ENCODE results near the gene IRGQ. TPM values are rescaled to one million over a fixed set of nuclear protein-coding genes. Genes with fewer than 3 reads are reported as not detected.
"Not testable (repeated sequence)": the region's sequence is repeated elsewhere in the genome, so short reads cannot be mapped to it uniquely, and the experiment has no call there.

The IRGQ gene
- total RNA-seq, 1 donor from 2014 or later = 27.0 TPM

DNA sequence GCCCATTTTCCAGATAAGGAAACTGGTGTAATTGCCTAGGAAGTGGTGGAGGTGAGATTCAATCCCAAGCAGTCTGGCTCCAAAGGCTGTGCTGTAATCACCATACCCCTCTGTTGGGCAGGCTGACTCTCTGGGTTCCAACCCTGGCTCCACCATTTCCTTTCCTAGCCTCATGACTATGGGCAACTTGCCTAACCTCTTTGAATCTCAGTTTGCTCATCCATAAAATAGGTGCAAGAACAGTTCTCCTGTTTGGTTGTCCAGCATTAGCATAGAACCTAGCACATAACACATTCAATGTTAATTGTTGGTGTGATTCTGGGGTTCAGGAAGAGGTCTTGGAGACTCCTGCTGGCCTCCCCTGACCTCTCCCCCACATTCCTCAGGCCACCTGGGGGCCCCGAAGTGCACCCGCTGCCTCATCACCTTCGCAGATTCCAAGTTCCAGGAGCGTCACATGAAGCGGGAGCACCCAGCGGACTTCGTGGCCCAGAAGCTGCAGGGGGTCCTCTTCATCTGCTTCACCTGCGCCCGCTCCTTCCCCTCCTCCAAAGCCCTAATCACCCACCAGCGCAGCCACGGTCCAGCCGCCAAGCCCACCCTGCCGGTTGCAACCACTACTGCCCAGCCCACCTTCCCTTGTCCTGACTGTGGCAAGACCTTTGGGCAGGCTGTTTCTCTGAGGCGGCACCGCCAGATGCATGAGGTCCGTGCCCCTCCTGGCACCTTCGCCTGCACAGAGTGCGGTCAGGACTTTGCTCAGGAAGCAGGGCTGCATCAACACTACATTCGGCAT is 2.7 kb upstream of the IRGQ start:
- no peak for DNase-seq (ENCODE audit: low read depth, low spot score)

DNA sequence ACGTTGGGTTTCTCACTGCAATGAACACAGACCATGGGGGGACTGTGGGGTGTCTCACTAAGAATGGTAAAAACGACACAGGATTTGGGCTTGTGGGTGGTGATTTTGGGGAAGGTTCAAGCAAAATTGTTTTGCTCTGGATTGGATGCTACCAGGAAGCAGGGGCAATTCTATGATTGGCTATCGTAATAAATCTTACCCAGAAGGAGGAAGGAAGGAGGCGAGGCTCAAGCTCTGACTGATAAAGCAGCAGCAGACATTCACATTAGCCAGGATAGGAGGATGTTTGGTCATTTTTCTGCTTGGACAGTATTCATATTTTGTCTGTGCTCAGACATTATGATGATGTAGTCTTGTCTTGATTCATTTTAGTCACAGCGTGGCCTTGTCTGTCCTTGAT is 1.9 kb upstream of the IRGQ start:
- no peak for DNase-seq (ENCODE audit: low read depth, low spot score)

DNA sequence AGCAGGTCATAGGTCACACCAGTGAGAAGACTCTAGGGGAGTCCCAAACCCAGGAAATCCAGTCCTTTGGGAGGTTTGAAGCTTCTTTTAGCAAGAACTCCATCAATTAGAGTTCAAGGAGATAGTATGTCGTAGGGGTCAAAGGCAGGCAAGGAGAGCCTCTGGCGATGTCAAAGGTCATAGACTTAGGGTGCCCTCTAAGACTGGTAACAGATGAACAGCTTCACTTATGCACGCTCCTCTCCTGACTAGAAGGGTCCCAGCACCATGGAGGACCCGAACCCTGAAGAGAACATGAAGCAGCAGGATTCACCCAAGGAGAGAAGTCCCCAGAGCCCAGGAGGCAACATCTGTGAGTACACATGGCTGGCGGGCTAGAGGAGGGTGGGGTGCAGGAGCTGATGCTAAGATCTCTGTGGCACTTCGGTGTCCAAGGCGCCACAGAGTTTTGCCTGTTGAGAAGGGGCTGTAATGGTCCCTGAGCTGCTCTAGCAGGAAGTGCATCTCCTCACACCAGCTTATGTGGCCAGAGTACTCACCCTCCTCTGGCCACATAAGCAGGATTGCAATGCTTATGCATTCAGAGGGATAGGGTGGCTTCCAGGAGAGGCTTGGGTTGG is 1.0 kb upstream of the IRGQ start:
- DNase-seq (ENCODE audit: low read depth, low spot score) = no peak

DNA sequence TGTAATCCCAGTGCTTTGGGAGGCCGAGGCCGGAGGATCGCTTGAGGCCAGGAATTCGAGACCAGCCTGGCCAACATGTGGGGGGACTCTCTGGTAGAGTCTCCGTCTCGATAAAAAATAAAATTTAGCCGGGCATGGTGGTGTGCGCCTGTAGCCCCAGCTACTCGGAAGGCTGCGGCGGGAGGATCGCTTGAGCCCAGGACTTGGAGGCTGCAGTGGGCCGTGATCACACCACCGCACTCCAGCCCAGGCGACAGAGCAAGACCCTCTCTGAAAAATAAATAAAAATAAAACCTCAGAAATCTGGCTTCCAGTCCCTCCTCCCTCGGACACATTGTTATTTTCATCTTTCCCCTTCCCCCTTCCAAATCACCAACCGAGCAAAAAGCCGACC is 332 bp downstream of the IRGQ start:
- DNase-seq (ENCODE audit: low read depth, low spot score) = no peak

DNA sequence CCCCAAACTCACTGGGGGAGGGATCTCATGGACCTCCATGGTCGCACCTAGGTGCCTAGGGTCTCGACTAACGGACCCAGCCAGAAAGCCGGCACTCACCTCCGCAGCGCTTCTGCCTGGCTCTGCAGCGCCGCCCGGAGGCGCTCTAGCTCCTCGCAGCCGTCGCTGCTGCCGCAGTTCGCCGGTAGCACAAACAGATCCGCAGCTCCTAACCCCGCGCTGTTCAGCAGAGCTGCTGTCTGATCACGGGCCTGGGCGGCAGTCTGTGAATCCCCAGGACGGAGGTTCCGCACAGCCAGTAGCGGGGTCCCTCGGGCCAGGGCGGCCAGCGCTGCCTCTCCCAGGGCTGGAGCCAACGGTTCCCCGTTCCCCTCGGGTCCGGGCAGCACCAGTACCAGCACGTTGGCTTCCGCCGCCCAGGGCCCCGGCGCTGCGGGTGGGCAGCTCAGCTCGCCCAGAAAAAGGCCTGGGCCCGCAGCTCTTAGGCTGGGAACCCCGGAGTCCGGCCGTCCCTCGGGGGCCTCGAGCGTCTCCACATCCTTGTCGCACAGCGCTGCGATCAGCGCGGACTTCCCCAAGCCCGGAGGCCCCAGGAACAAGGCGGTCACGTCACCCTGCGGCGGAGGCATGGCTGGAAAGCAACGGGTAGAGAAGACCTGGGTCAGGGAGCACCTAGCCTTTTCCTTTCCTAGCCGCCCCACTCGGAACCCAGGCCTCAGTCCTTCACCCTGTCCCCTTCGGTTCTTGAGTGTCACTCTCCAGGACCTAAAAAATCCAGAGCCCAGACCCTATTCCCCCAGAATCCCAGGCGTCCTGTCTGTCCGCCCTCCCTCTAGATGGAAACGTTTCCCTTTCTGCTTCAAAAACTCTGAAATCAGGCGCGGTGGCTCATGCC is 977 bp downstream of the IRGQ start:
- no peak for DNase-seq (ENCODE audit: low read depth, low spot score)

DNA sequence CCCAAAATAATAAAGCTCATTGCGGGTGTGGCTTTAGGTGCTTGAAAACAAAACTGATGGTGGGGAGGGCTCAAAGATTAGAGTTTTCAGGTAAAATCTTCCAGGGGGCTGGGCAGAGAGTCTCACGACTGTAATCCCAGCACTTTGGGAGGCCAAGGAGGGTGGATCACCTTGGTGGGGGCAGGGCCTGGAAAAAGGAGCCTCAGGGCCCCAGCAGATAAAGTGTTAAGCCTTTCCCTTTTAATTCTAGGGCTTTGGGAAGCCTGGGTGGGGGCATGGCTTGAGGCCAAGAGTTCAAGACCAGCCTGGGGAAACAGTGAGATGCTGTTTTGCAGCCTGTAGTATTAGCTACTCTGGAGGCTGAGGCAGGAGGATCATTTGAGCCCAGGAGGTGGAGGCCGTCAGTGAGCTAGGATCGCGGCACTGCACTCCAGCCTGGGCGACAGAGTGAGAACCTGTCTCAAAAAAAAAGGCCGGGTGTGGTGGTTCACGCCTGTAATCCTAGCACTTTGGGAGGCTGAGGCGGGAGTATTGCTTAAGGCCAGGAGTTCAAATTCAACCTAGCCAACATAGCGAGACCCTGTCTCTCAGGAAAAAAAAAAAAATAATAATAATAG is 1.7 kb downstream of the IRGQ start:
- no peak for DNase-seq (ENCODE audit: low read depth, low spot score)

DNA sequence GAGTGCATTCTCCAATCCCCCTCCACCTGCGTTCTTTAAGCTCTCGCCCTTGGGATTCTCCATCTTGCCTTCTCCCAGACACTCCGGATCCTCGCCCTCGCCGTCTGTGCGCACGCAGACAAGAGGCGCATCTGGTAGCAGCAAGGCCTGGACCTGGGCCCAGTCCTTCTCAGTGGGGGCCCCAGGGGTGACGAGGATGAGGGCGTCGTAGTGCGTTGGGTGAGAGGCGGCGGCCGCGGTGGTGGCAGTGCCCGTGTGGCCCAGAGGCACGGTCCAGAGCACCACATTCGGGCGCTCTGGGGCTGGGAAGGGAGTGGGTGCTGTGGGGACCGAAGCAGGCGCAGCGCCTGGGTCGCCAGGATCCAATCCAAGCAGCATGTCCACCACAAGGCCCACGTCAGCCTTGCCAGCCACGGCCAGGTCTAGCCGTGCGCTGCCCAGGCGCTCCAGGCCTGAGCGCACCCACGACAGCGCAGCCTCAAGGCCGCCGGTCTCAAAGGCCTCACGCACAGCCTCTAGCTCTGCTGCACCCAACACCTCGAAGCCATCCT is 3.1 kb downstream of the IRGQ start:
- no peak for DNase-seq (ENCODE audit: low read depth, low spot score)

DNA sequence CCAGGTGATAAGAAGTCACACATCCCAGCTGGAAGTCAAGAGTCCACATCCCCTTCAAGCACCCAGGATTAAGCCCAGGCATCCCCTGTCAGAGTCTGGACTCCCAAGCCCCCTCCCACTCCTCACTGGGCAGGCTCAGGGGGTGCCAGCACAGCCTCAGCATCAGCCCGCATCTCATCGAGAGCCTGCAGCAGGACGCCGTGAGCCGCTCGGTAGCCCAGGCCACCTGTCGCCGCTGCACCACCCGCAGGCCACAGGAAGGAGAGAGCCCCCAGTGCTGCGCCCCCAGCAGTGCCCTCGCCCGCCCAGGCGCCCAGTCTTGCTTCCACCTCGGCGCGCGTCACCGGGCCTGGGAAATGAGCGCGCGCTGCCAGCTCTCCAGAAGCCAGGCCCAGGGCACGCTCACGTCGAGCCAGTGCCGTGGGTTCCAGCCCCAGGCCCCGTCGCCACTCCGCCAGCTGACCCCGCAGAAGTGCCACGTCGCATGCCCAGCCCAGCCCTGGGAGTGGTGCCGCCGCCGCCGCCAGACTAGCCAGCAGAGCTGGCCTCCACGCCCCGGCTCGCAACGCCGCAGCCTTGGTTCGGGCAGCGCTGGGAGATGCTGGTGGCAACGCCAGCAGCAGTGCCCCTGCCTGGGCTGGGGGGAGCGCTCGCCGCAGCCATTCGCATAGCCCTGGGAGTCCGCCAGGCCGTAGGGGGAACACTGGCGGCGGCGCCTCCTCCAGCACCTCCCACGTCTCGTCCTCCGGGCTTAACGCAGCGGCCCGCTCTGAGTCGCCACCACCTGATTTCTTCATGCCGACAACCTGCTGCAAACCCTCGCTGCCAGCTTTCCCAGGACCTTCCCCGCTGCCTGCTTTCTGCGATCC is 3.8 kb downstream of the IRGQ start:
- no peak for DNase-seq (ENCODE audit: low read depth, low spot score)

DNA sequence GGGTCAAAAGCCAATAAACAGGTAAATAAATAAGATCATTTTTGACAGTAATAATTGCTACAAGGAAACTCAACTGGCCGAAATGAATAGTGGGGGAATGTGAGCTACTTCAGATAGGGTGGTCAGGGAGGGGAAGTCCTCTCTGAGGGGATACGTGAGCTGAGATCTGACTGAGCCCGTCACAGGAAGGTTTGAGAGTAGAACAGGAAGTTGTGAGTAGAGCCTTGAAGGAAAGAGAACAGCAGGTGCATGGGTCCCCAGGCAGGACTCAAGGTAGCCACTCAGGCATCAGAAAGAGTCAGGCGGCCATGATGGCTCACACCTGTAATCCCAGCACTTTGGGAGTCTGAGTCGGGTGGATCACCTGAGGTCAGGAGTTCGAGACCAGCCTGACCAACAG is 6.3 kb downstream of the IRGQ start:
- DNase-seq (ENCODE audit: low read depth, low spot score) = no peak

DNA sequence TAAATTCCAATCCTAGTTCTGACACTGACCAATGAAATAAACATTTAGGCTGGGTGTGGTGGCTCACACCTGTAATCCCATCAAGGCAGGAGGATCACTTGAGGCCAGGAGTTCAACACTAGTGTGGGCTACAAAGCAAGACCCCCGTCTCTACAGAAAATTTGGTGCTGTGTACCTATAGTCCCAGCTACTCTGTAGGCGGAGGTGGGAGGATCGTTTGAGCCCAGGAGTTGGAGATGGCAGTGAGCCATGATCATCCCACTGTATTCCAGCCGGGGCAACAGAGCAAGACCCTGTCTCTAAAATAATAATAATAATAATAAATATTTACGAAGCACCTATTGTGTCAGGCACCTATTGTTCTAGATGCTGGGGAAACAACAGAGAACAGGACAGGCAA is 6.7 kb downstream of the IRGQ start:
- no peak for DNase-seq (ENCODE audit: low read depth, low spot score)

DNA sequence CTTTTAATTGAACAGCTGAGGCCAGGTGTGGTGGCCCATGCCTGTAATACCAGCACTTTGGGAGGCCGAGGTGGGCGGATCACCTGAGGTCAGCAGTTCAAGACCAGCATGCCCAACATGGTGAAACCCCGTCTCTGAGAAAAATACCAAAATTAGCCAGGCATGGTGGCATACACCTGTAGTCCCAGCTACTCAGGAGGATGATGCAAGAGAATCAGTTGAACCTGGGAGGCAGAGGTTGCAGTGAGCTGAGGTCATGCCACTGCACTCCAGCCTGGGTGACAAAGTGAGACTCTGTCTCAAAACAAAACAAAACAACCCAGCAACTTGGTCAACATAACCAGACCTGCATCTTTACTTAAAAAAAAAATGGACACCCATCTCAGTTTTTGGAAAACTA is 8.9 kb downstream of the IRGQ start:
- DNase-seq (ENCODE audit: low read depth, low spot score) = not testable (repeated sequence)

DNA sequence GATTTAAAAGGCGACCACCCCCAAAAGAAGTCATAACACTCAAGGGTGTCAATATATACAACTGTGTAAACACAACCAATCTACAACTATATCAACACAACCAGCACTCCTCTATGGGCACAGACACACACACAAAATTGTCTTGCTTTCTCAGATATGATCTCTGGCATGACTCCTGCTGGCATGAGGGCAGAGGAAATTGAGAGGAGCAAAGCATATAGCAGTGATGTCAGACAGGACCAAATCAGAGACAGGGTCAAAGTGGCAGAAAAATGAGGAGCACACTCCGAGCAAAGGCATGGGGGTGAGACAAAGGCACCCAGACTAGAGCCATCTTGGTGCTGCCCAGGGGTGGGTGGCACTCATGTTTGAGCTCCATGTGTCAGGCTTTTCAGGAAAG is 9.6 kb downstream of the IRGQ start:
- DNase-seq (ENCODE audit: low read depth, low spot score) = no peak

DNA sequence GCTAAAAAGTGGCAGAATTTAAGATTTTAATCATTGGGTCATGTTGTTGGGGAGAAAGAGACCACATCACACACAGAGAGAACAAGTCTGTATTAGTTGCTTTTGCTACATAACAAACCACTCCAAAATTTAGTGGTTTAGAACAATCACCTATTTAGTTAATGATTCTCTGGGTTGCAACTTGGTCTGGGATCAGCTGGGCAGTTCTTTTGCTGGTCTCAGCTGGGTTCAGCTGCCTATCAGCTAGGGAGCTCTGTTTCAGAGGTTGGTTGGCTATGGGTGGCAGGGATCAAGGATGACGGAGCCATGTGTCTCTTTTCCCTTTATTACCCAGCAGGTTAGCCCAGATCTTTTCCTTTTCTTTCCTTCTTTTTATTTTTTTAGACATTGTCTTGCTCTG is 11.4 kb downstream of the IRGQ start:
- no peak for DNase-seq (ENCODE audit: low read depth, low spot score)

DNA sequence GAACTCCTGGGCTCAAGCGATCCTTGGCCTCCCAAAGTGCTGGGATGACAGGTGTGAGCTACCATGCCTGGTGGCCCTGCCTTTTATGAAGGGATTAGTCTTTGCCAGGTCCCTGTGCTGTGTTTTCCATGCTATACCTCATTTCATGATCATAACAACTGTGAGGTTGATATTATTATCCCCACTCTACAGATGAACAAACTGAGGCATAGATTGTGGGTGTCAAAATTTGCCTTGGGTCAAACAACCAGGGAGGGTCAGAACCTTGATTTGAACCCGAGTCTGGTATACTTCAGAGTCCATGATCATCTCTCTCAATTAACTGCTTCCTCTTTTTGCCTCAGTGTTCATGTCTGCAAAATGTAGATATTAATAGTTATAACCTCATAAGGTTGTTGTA is 13.4 kb downstream of the IRGQ start:
- no peak for DNase-seq (ENCODE audit: low read depth, low spot score)

DNA sequence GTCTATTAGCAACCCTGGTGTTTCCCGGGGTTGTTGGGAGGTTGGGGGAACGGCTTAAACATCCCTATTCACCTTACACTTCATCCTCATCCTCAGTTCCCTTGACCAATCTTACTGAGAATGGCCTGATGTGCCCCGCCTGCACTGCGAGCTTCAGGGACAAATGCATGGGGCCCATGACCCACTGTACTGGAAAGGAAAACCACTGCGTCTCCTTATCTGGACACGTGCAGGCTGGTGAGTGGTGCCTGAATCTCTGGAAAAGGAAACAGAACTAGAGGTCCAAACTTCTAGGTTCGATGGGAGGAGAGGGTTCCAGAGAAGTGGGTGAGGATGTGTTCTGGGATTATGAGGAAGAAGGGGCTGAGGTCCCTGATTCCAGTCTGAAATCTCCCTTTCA is 14.5 kb downstream of the IRGQ start:
- DNase-seq (ENCODE audit: low read depth, low spot score) = no peak

DNA sequence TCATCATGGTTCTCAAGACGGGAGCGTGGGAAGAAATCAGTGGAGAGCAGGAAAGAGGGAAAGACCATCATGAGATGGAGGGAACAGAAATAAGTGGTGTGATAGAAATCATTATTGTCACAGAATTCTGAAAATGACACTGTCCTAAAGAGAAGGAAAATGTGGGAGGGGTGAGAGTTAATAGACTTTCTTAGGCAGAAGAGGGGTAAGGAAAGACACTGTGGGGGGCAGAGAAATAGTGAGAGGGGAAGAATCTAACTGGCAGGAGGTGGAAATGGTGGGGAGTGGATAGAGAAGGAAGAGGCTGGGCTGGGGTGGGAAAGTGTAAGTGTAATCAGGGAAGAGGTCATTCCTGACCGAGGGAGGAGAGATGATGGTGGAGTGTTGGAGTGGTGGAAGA is 17.1 kb downstream of the IRGQ start:
- no peak for DNase-seq (ENCODE audit: low read depth, low spot score)

DNA sequence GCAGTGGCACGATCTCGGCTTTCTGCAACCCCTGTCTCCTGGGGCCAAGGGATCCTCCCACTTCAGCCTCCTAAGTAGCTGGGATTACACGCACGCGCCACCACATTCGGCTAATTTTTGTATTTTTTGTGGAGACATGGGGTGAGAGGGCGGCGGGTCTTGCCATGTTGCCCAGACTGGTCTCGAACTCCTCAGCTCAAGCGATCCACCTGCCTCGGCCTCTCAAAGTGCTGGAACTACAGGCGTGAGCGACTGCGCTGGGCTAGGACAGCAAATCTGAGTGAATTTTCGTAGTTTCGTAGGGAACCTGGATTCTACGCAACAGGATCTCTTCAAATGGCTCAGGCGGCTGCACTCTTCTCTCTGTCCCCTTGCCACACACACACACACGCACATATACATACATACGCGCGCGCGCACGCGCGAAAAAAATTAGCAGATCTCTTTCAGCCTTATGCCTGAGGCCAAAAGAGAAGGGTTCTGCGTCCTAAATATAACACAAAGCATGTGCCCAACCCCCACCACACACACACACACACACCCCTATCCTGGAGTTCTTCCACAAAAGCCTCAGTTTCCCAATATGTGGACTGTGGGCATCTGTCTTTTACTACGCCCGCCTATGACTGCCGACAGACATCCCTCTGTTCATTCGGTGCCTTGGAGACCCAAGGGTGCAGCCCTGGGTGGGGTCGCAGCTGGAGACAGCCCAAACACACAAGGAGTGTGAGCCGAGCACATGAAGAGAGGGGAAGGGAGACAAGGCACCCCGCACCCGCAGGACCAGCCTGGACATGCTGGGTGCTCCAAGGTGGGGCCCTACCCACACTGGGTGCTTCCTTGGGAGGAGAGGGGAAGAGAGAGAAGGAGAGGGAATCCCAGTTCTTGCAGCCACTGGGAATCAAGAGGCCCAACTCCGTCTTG is 19.7 kb downstream of the IRGQ start:
- DNase-seq (ENCODE audit: low read depth, low spot score) = no peak

DNA sequence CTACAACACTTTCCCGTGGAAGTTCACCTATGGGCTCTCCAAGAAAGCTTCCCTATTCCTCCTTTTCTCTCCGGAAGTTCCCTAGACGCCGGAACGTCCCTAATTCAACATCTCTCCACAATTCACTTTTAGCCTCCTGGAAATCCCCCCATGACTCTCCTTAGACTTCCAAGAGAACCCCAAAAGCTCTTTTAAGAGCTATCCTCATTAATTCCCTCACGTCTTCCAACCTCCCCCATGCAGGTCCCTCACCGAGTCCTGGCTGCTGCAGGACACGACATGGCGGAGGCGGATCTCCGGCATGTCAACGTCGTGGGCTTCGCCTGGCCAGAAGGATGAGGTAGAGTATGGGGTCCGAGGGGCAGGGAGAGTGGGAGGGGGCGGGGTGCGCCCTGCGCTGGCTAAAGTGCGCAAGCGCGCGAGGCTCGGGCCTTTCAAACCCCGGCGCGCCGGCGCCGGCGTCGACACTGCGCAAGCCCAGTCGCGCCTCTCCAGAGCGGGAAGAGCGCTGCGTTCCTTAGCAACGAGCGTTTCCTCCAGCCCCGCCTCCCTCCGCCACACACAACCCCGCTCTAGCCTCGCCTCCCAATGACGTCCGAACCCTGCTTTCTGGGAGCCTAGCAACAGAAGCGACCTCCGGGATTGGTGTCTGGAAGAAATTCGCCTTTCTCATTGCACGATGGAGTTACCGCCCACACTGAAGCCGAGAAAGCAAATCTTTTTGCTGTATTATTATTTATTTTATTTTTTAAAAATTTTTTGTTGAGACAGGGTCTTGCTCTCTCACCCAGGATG is 20.6 kb downstream of the IRGQ start, which contains the start of the genes PINLYP and XRCC1:
PINLYP (plus strand) TSS at position 646 of the 795 bp plus-strand sequence. CDS start 1,391 bp downstream, outside the sequence.
XRCC1 (minus strand) TSS at position 372 of the 795 bp plus-strand sequence; CDS start at position 303, 69 bp downstream.
- peak; percentile 97 for DNase-seq (ENCODE audit: low read depth, low spot score)

Data from pulmonary artery endothelial cell (primary cell).